Ovary (tissue), 3 donors: Measurements from ENCODE around the gene CTBS.

ENCODE experiments used
- CTCF ChIP-seq, 3 donors: fragments of 450-650 bp in 2 of 3; fragments of 200-600 bp in 1 of 3; IDR thresholded peaks; one replicate each; pipeline versions ENCODE4 v1.5.1 to v1.8.0; 2016 to 2022; ENCODE audit warnings: antibody characterized with exemption in 3 of 3, mild to moderate bottlenecking in 1 of 3
- POLR2A ChIP-seq: fragments of 450-650 bp; IDR thresholded peaks from one replicate; pipeline ENCODE4 v1.6.1; 2017; ENCODE audit warnings: antibody characterized with exemption, mild to moderate bottlenecking, moderate library complexity
- donor health status: DM: no; HTN: no; CAD: no.

- TF ChIP-seq CTCF (IDR thresholded peaks at IDR 0.05): no peak
- no peak for TF ChIP-seq POLR2A
Observed at GRCh38 chr1:84606977-84607376, 32.7 kb upstream of the CTBS start.
